ENCODE results near the gene GMPS. TPM values are rescaled to one million over a fixed set of nuclear protein-coding genes. Genes with fewer than 3 reads are reported as not detected.

The GMPS gene
- total and polyA plus RNA-seq, 9 of the 15 experiments (the other 6 are each of a cell fraction or from before 2014, with no cell fraction given): 73.7 to 282 (median 156) TPM

DNA sequence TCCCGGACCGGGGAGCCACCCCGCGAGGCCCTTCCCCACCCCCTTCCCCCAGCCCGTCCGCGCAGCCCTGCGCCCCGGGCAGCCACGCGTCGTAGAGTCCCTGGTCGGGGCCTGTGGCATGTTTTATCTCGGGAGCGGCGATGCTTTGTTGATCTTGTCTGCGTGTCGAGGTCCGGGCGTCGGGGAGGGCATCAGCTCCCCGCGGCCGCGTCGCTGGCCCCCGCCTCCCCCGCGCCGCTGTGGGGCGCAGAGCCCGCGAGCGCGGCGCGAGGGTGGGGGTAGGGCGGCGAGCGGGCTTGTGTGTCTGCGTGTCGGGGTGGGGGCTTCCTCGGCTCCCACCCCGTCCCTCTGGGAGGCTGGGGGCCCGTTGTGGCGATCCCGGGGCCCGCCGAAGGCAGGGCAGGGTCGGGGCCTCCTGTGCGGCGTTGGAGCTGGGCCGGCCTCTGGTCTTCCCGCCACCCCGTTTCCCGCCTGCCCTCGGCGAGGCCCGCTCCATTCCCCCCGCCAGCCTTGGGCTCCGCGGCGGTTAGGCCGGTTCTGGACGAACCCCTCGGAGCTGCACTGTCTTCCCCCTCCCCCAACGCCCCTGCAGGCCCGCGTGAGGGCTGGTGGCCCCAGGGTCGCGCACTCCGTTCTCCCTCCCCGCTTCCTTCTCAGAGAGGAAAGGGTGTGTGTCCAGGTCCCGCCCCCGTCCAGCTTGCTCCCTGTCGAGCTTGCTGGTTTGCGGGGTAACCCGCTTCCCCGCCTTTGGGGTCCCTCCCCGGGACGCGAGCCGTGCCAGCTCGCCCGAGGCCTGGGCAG, 695 bp downstream of the GMPS start (continued):
- TF ChIP-seq, protein P1, sequence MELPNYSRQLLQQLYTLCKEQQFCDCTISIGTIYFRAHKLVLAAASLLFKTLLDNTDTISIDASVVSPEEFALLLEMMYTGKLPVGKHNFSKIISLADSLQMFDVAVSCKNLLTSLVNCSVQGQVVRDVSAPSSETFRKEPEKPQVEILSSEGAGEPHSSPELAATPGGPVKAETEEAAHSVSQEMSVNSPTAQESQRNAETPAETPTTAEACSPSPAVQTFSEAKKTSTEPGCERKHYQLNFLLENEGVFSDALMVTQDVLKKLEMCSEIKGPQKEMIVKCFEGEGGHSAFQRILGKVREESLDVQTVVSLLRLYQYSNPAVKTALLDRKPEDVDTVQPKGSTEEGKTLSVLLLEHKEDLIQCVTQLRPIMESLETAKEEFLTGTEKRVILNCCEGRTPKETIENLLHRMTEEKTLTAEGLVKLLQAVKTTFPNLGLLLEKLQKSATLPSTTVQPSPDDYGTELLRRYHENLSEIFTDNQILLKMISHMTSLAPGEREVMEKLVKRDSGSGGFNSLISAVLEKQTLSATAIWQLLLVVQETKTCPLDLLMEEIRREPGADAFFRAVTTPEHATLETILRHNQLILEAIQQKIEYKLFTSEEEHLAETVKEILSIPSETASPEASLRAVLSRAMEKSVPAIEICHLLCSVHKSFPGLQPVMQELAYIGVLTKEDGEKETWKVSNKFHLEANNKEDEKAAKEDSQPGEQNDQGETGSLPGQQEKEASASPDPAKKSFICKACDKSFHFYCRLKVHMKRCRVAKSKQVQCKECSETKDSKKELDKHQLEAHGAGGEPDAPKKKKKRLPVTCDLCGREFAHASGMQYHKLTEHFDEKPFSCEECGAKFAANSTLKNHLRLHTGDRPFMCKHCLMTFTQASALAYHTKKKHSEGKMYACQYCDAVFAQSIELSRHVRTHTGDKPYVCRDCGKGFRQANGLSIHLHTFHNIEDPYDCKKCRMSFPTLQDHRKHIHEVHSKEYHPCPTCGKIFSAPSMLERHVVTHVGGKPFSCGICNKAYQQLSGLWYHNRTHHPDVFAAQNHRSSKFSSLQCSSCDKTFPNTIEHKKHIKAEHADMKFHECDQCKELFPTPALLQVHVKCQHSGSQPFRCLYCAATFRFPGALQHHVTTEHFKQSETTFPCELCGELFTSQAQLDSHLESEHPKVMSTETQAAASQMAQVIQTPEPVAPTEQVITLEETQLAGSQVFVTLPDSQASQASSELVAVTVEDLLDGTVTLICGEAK (IDR thresholded peaks at IDR 0.05): no peak
- TF ChIP-seq, protein P1 (CRISPR knock-in tag; IDR thresholded peaks at IDR 0.05): no peak
- no peak for TF ChIP-seq ZBTB1 (CRISPR knock-in tag; IDR thresholded peaks at IDR 0.05; ENCODE audit: borderline replicate concordance, low read depth)
- TF ChIP-seq ZNF263 (CRISPR knock-in tag; IDR thresholded peaks at IDR 0.05; ENCODE audit: borderline replicate concordance): 0 out of 2 replicates have a peak, but pooled peaks have one; percentile 15
- TF ChIP-seq SMARCB1 (IDR thresholded peaks at IDR 0.05; ENCODE audit: insufficient read length, low read depth): no peak
- no peak for TF ChIP-seq YBX1 (IDR thresholded peaks at IDR 0.05)
- no peak for TF ChIP-seq CBFA2T2 (conservative IDR thresholded peaks at IDR 0.05)
- TF ChIP-seq SAFB2 (IDR thresholded peaks at IDR 0.05; ENCODE audit: borderline replicate concordance, low read depth, low read length, severe bottlenecking): no peak
- TF ChIP-seq MCM3 (IDR thresholded peaks at IDR 0.05): no peak
- TF ChIP-seq, protein P2, sequence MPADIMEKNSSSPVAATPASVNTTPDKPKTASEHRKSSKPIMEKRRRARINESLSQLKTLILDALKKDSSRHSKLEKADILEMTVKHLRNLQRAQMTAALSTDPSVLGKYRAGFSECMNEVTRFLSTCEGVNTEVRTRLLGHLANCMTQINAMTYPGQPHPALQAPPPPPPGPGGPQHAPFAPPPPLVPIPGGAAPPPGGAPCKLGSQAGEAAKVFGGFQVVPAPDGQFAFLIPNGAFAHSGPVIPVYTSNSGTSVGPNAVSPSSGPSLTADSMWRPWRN (IDR thresholded peaks at IDR 0.05; ENCODE audit: low read depth): no peak
- TF ChIP-seq SREBF1 (IDR thresholded peaks at IDR 0.05; ENCODE audit: borderline replicate concordance, low read depth, low read length): no peak
- TF ChIP-seq, protein P3, sequence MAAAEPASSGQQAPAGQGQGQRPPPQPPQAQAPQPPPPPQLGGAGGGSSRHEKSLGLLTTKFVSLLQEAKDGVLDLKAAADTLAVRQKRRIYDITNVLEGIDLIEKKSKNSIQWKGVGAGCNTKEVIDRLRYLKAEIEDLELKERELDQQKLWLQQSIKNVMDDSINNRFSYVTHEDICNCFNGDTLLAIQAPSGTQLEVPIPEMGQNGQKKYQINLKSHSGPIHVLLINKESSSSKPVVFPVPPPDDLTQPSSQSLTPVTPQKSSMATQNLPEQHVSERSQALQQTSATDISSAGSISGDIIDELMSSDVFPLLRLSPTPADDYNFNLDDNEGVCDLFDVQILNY (CRISPR knock-in tag; IDR thresholded peaks at IDR 0.05): 0 out of 2 replicates have a peak, but pooled peaks have one; percentile 56
- no peak for TF ChIP-seq MAFK (IDR thresholded peaks at IDR 0.05; ENCODE audit: low read length)
- TF ChIP-seq, protein P4, sequence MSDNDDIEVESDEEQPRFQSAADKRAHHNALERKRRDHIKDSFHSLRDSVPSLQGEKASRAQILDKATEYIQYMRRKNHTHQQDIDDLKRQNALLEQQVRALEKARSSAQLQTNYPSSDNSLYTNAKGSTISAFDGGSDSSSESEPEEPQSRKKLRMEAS (CRISPR knock-in tag; IDR thresholded peaks at IDR 0.05): peak; percentile 50; the same call in 1 of the 2 replicates
- TF ChIP-seq NRF1 (conservative IDR thresholded peaks at IDR 0.05 in 1 of 2, IDR thresholded peaks at IDR 0.05 in 1 of 2): no peak; a peak in 1 of 4 replicates
- 0 out of 2 replicates have a peak, but pooled peaks have one; percentile 10 for TF ChIP-seq EGR1 (conservative IDR thresholded peaks at IDR 0.05)

All from K562 (cell line).